ENCODE results near the gene ZNF595.
"Not testable (repeated sequence)": the region's sequence is repeated elsewhere in the genome, so short reads cannot be mapped to it uniquely, and the experiment has no call there.

ZNF595 gene

GRCh38 chr4:52804-53479, at the start of gene ZNF595:
ZNF595 (plus strand) TSS chr4:53321; CDS start chr4:53489, 168 bp downstream.
- DNase-seq: not testable (repeated sequence)

- not testable (repeated sequence) for DNase-seq
These were observed 42.9 kb upstream of the ZNF595 start for GRCh38 chr4:9937-10870.

- not testable (repeated sequence) for DNase-seq
These were observed 41.9 kb upstream of the ZNF595 start for GRCh38 chr4:11095-11815.

GRCh38 chr4:11816-12417, 41.2 kb upstream of the ZNF595 start:
- not testable (repeated sequence) for DNase-seq

GRCh38 chr4:18128-18527, 35.0 kb upstream of the ZNF595 start:
- not testable (repeated sequence) for DNase-seq

- DNase-seq: not testable (repeated sequence)
These were observed 34.5 kb upstream of the ZNF595 start for GRCh38 chr4:18589-18988.

GRCh38 chr4:22882-23281, 30.2 kb upstream of the ZNF595 start:
- not testable (repeated sequence) for DNase-seq

- not testable (repeated sequence) for DNase-seq
These were observed 28.8 kb upstream of the ZNF595 start for GRCh38 chr4:24359-24758.

- not testable (repeated sequence) for DNase-seq
These were observed 25.6 kb upstream of the ZNF595 start for GRCh38 chr4:27501-27900.

- DNase-seq: not testable (repeated sequence)
These were observed 24.2 kb upstream of the ZNF595 start for GRCh38 chr4:28767-29542.

- not testable (repeated sequence) for DNase-seq
These were observed 19.8 kb upstream of the ZNF595 start for GRCh38 chr4:33314-33713.

- DNase-seq: not testable (repeated sequence)
These were observed 16.3 kb upstream of the ZNF595 start for GRCh38 chr4:36559-37415.

- DNase-seq: not testable (repeated sequence)
These were observed 14.9 kb upstream of the ZNF595 start for GRCh38 chr4:38202-38601.

- DNase-seq: not testable (repeated sequence)
These were observed 9.7 kb upstream of the ZNF595 start for GRCh38 chr4:43375-43774.

GRCh38 chr4:51253-51652, 1.9 kb upstream of the ZNF595 start:
- DNase-seq: not testable (repeated sequence)

- not testable (repeated sequence) for DNase-seq
These were observed 1.4 kb upstream of the ZNF595 start for GRCh38 chr4:51655-52277.

- not testable (repeated sequence) for DNase-seq
These were observed 400 bp downstream of the ZNF595 start for GRCh38 chr4:53521-53920.

- not testable (repeated sequence) for DNase-seq
These were observed 11.6 kb downstream of the ZNF595 start for GRCh38 chr4:64733-65132.

GRCh38 chr4:71830-72229, 18.7 kb downstream of the ZNF595 start:
- no peak for DNase-seq

- DNase-seq: no peak
These were observed 32.8 kb downstream of the ZNF595 start for GRCh38 chr4:85951-86350.
